WTC11 (cell line): ENCODE data around the gene CYB561D1. TPM values are rescaled to one million over a fixed set of nuclear protein-coding genes. Genes with fewer than 3 reads are reported as not detected.

Experiments used
- ATAC-seq: fragments of 200-7000 bp; cut with Tn5 transposase; 2 replicates; pipeline ENCODE4 v1.10.0; 2021; ENCODE audit warnings: mild to moderate bottlenecking, moderate library complexity
- CTCF ChIA-PET: fragments of 300-600 bp; sonication (Branson Sonifier 250); formaldehyde crosslinking; loops from one replicate; lab custom pipeline; 2021; ENCODE audit warnings: antibody characterized with exemption; lab: Charles Lee
- POLR2A ChIA-PET: fragments of 350-600 bp; sonication (Branson Sonifier 250); formaldehyde crosslinking; loops from one replicate; lab custom pipeline; 2021; ENCODE audit warnings: antibody characterized with exemption; lab: Charles Lee
- DNase-seq: peaks from one replicate; pipeline ENCODE4 v3.0.0; 2021; ENCODE audit warnings: low spot score
- H3K27ac Mint-ChIP-seq: 2 replicates; pipeline ENCODE4 v1.8.0; 2021; ENCODE audit warnings: mixed read lengths
- H3K27me3 Mint-ChIP-seq: 2 replicates; pipeline ENCODE4 v1.8.0; 2021; ENCODE audit warnings: low read depth, mild to moderate bottlenecking, moderate library complexity, mixed read lengths
- H3K36me3 Mint-ChIP-seq: 2 replicates; pipeline ENCODE4 v1.8.0; 2021; ENCODE audit warnings: mixed read lengths
- H3K4me1 Mint-ChIP-seq: 2 replicates; pipeline ENCODE4 v1.8.0; 2022; ENCODE audit warnings: mixed read lengths
- H3K4me3 Mint-ChIP-seq: 2 replicates; pipeline ENCODE4 v1.8.0; 2021; ENCODE audit warnings: mild to moderate bottlenecking, moderate library complexity, mixed read lengths
- H3K9me3 Mint-ChIP-seq: 2 replicates; pipeline ENCODE4 v1.8.0; 2021; ENCODE audit warnings: mixed read lengths
- ATF1 ChIP-seq: sonication (generic); formaldehyde crosslinking; IDR thresholded peaks from 2 replicates; pipeline ENCODE4 v1.8.1; 2023; ENCODE audit warnings: mild to moderate bottlenecking, moderate library complexity, missing genetic modification reagents
- CREM ChIP-seq: sonication (generic); formaldehyde crosslinking; IDR thresholded peaks from 2 replicates; pipeline ENCODE4 v1.8.1; 2022; ENCODE audit warnings: mild to moderate bottlenecking, missing genetic modification reagents, moderate library complexity
- E2F1 ChIP-seq: sonication (generic); formaldehyde crosslinking; IDR thresholded peaks from 2 replicates; pipeline ENCODE4 v1.8.0; 2022; ENCODE audit warnings: mild to moderate bottlenecking, missing genetic modification reagents
- ESRRA ChIP-seq: sonication (generic); formaldehyde crosslinking; IDR thresholded peaks from 2 replicates; pipeline ENCODE4 v1.8.1; 2022; ENCODE audit warnings: mild to moderate bottlenecking, missing genetic modification reagents, borderline replicate concordance
- ETV6 ChIP-seq: sonication (generic); formaldehyde crosslinking; IDR thresholded peaks from 2 replicates; pipeline ENCODE4 v1.8.1; 2022; ENCODE audit warnings: mild to moderate bottlenecking, missing genetic modification reagents
- FOXK1 ChIP-seq: sonication (generic); formaldehyde crosslinking; IDR thresholded peaks from 2 replicates; pipeline ENCODE4 v1.8.0; 2022; ENCODE audit warnings: mild to moderate bottlenecking, moderate library complexity, missing genetic modification reagents
- FOXP1 ChIP-seq: sonication (generic); formaldehyde crosslinking; IDR thresholded peaks from 2 replicates; pipeline ENCODE4 v1.8.0; 2022; ENCODE audit warnings: missing genetic modification reagents, mild to moderate bottlenecking, moderate library complexity, borderline replicate concordance
- JUN ChIP-seq: sonication (generic); formaldehyde crosslinking; IDR thresholded peaks from 2 replicates; pipeline ENCODE4 v1.8.0; 2023; ENCODE audit warnings: mild to moderate bottlenecking, missing genetic modification reagents
- MXD4 ChIP-seq: fragments of 250-450 bp; sonication (Bioruptor Pico); IDR thresholded peaks from 2 replicates; pipeline ENCODE4 v1.8.0; 2021; ENCODE audit warnings: mild to moderate bottlenecking, moderate library complexity, borderline replicate concordance
- NFATC4 ChIP-seq: fragments of 250-450 bp; sonication (Bioruptor Pico); IDR thresholded peaks from 2 replicates; pipeline ENCODE4 v1.9.0; 2021; ENCODE audit warnings: mild to moderate bottlenecking
- NFYB ChIP-seq: sonication (generic); formaldehyde crosslinking; conservative IDR thresholded peaks from 2 replicates; pipeline ENCODE4 v1.8.0; 2022; ENCODE audit warnings: low read depth, missing genetic modification reagents
- NR3C1 ChIP-seq: sonication (generic); formaldehyde crosslinking; conservative IDR thresholded peaks from 2 replicates; pipeline ENCODE4 v1.8.1; 2023; ENCODE audit warnings: low read depth, mild to moderate bottlenecking, missing genetic modification reagents
- SP1 ChIP-seq: sonication (generic); formaldehyde crosslinking; conservative IDR thresholded peaks from 2 replicates; pipeline ENCODE4 v1.8.1; 2022; ENCODE audit warnings: missing genetic modification reagents
- TEAD1 ChIP-seq: sonication (generic); formaldehyde crosslinking; IDR thresholded peaks from 2 replicates; pipeline ENCODE4 v1.8.0; 2022; ENCODE audit warnings: mild to moderate bottlenecking, missing genetic modification reagents
- TEAD4 ChIP-seq: sonication (generic); formaldehyde crosslinking; IDR thresholded peaks from 2 replicates; pipeline ENCODE4 v1.8.0; 2022; ENCODE audit warnings: mild to moderate bottlenecking, missing genetic modification reagents
- ZNF121 ChIP-seq: sonication (generic); formaldehyde crosslinking; IDR thresholded peaks from 2 replicates; pipeline ENCODE4 v1.8.0; 2023; ENCODE audit warnings: missing genetic modification reagents
- ZNF317 ChIP-seq: sonication (generic); formaldehyde crosslinking; IDR thresholded peaks from 2 replicates; pipeline ENCODE4 v1.8.1; 2023; ENCODE audit warnings: low read depth, mild to moderate bottlenecking, moderate library complexity, missing genetic modification reagents, borderline replicate concordance
- ZNF416 ChIP-seq: fragments of 250-450 bp; sonication (Bioruptor Pico); IDR thresholded peaks from 2 replicates; pipeline ENCODE4 v1.9.0; 2021; ENCODE audit warnings: mild to moderate bottlenecking, inconsistent platforms
- ZNF423 ChIP-seq: fragments of 250-450 bp; sonication (Bioruptor Pico); IDR thresholded peaks from 2 replicates; pipeline ENCODE4 v2.1.2; 2022; ENCODE audit warnings: mild to moderate bottlenecking, moderate library complexity
- ZNF425 ChIP-seq: fragments of 250-450 bp; sonication (Bioruptor Pico); conservative IDR thresholded peaks from 2 replicates; pipeline ENCODE4 v1.9.0; 2021; ENCODE audit warnings: mild to moderate bottlenecking
- total RNA-seq: library from RNA; stranded (reverse); gene quantifications from 3 replicates; pipeline ENCODE4 v1.2.3, GENCODE V29; 2021
- TF ChIP-seq, protein P1 (sequence below): sonication (generic); formaldehyde crosslinking; IDR thresholded peaks from 2 replicates; pipeline ENCODE4 v1.8.1; 2022; ENCODE audit warnings: low read depth, missing genetic modification reagents, borderline replicate concordance
- TF ChIP-seq, protein P2 (sequence below): sonication (generic); formaldehyde crosslinking; IDR thresholded peaks from 2 replicates; pipeline ENCODE4 v1.8.1; 2022; ENCODE audit warnings: mild to moderate bottlenecking, moderate library complexity, missing genetic modification reagents
- TF ChIP-seq, protein P3 (sequence below): fragments of 250-450 bp; sonication (Bioruptor Pico); IDR thresholded peaks from 2 replicates; pipeline ENCODE4 v1.8.0; 2021; ENCODE audit warnings: mild to moderate bottlenecking
- TF ChIP-seq, protein P4 (sequence below): sonication (generic); formaldehyde crosslinking; IDR thresholded peaks from 2 replicates; pipeline ENCODE4 v1.8.1; 2023; ENCODE audit warnings: mild to moderate bottlenecking, missing genetic modification reagents, moderate library complexity
- TF ChIP-seq, protein P5 (sequence below): sonication (generic); formaldehyde crosslinking; IDR thresholded peaks from 2 replicates; pipeline ENCODE4 v1.8.1; 2023; ENCODE audit warnings: mild to moderate bottlenecking, missing genetic modification reagents, moderate library complexity
- TF ChIP-seq, protein P6 (sequence below): sonication (generic); formaldehyde crosslinking; IDR thresholded peaks from 2 replicates; pipeline ENCODE4 v1.8.1; 2023; ENCODE audit warnings: mild to moderate bottlenecking, missing genetic modification reagents

CYB561D1 gene
- total RNA-seq, 1 experiment from 2014 or later: 6.7 TPM

- no peak for TF ChIP-seq TEAD1
- TF ChIP-seq FOXK1 (CRISPR knock-in tag): no peak; the same call in 1 of the 2 replicates
- no peak for TF ChIP-seq NR3C1 (CRISPR knock-in tag)
- no peak for TF ChIP-seq E2F1 (CRISPR knock-in tag)
- no peak for TF ChIP-seq ATF1 (CRISPR knock-in tag)
- TF ChIP-seq ETV6 (CRISPR knock-in tag): no peak
- TF ChIP-seq, protein P1, sequence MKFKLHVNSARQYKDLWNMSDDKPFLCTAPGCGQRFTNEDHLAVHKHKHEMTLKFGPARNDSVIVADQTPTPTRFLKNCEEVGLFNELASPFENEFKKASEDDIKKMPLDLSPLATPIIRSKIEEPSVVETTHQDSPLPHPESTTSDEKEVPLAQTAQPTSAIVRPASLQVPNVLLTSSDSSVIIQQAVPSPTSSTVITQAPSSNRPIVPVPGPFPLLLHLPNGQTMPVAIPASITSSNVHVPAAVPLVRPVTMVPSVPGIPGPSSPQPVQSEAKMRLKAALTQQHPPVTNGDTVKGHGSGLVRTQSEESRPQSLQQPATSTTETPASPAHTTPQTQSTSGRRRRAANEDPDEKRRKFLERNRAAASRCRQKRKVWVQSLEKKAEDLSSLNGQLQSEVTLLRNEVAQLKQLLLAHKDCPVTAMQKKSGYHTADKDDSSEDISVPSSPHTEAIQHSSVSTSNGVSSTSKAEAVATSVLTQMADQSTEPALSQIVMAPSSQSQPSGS (CRISPR knock-in tag): no peak
- peak; percentile 51; the same call in 1 of the 2 replicates for TF ChIP-seq SP1
- peak; percentile 30; the same call in 1 of the 2 replicates for TF ChIP-seq FOXP1 (CRISPR knock-in tag)
- TF ChIP-seq, protein P2, sequence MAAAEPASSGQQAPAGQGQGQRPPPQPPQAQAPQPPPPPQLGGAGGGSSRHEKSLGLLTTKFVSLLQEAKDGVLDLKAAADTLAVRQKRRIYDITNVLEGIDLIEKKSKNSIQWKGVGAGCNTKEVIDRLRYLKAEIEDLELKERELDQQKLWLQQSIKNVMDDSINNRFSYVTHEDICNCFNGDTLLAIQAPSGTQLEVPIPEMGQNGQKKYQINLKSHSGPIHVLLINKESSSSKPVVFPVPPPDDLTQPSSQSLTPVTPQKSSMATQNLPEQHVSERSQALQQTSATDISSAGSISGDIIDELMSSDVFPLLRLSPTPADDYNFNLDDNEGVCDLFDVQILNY: 0 out of 2 replicates have a peak, but pooled peaks have one; percentile 30
- TF ChIP-seq, protein P3, sequence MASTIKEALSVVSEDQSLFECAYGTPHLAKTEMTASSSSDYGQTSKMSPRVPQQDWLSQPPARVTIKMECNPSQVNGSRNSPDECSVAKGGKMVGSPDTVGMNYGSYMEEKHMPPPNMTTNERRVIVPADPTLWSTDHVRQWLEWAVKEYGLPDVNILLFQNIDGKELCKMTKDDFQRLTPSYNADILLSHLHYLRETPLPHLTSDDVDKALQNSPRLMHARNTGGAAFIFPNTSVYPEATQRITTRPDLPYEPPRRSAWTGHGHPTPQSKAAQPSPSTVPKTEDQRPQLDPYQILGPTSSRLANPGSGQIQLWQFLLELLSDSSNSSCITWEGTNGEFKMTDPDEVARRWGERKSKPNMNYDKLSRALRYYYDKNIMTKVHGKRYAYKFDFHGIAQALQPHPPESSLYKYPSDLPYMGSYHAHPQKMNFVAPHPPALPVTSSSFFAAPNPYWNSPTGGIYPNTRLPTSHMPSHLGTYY (CRISPR knock-in tag): no peak
- no peak for TF ChIP-seq ZNF317 (CRISPR knock-in tag)
- TF ChIP-seq TEAD4: no peak
- TF ChIP-seq, protein P4, sequence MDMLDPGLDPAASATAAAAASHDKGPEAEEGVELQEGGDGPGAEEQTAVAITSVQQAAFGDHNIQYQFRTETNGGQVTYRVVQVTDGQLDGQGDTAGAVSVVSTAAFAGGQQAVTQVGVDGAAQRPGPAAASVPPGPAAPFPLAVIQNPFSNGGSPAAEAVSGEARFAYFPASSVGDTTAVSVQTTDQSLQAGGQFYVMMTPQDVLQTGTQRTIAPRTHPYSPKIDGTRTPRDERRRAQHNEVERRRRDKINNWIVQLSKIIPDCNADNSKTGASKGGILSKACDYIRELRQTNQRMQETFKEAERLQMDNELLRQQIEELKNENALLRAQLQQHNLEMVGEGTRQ: no peak
- TF ChIP-seq NFATC4 (CRISPR knock-in tag): no peak
- TF ChIP-seq ZNF121 (CRISPR knock-in tag): no peak
- TF ChIP-seq CREM (CRISPR knock-in tag): peak; percentile 62; the same call in 1 of the 2 replicates
Observed at GRCh38 chr1:109509176-109510134, 15.6 kb downstream of the CYB561D1 start, which contains the start of gene AMIGO1 (continued).

DNA sequence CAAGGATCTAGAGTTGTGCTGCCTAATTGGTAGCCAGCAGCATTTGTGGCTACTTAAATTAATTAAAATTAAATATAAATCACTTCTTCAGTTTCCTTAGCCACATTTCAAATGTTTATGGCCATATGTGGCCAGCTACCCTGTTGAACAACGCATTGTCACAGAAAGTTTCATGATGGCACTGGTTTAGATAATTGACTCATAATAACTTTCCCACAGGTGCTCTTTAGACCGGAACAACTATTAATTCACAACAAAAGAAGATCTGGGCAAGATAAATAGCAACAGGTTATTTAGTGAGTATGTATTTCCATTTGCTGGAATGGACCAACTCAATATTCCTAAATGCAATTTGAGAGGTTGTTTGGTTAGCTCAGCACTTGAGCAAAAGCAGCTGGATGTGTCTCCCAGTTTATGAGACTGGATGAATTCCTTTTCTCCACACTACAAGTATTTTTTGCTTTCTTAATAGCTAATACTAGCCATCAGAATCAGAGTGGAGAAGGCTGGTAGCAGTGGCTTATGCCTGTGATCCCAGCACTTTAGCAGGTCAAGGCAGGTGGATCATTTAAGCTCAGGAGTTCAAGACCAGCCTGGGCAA lies 19.3 kb downstream of the CYB561D1 start:
- peaks cover 16% of the 10 kb centered on the region for H3K4me1 Mint-ChIP-seq
- POLR2A ChIA-PET: no interaction called here
- no peaks in the 10 kb centered on the region for H3K9me3 Mint-ChIP-seq
- no peaks in the 10 kb centered on the region for H3K36me3 Mint-ChIP-seq
- no peak overlapping the region for H3K27ac Mint-ChIP-seq
- CTCF ChIA-PET: interaction anchor here (0.6 to 5.6 kb wide), 7 partner anchors 11 to 127 kb away, joined by 4 to 56 read pairs (median 5); partner anchors contain the start of gene CYB561D1
- peaks cover 45% of the 10 kb centered on the region for H3K27me3 Mint-ChIP-seq
- no peak overlapping the region for H3K4me3 Mint-ChIP-seq
- DNase-seq (no peak), ATAC-seq (no peak)
- TF ChIP-seq SP1 (no peak), ZNF423 (CRISPR knock-in tag) (no peak), NFYB (CRISPR knock-in tag) (no peak), MXD4 (CRISPR knock-in tag) (no peak), ESRRA (CRISPR knock-in tag) (no peak), ZNF416 (CRISPR knock-in tag) (no peak), ETV6 (CRISPR knock-in tag) (no peak), ZNF425 (CRISPR knock-in tag) (no peak), JUN (no peak)
- TF ChIP-seq, protein P5, sequence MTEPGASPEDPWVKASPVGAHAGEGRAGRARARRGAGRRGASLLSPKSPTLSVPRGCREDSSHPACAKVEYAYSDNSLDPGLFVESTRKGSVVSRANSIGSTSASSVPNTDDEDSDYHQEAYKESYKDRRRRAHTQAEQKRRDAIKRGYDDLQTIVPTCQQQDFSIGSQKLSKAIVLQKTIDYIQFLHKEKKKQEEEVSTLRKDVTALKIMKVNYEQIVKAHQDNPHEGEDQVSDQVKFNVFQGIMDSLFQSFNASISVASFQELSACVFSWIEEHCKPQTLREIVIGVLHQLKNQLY (CRISPR knock-in tag): no peak
- TF ChIP-seq, protein P6, sequence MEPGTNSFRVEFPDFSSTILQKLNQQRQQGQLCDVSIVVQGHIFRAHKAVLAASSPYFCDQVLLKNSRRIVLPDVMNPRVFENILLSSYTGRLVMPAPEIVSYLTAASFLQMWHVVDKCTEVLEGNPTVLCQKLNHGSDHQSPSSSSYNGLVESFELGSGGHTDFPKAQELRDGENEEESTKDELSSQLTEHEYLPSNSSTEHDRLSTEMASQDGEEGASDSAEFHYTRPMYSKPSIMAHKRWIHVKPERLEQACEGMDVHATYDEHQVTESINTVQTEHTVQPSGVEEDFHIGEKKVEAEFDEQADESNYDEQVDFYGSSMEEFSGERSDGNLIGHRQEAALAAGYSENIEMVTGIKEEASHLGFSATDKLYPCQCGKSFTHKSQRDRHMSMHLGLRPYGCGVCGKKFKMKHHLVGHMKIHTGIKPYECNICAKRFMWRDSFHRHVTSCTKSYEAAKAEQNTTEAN (CRISPR knock-in tag): no peak
